ENCODE data around the gene BST2. TPM values are rescaled to one million over a fixed set of nuclear protein-coding genes. Genes with fewer than 3 reads are reported as not detected.

BST2 gene
- total RNA-seq, 3 donors from 2014 or later = 90.1 to 131 (median 127) TPM

GRCh38 chr19:17448131-17448967 is 42.9 kb upstream of the BST2 start, which contains the start of gene TMEM221:
TSS of gene TMEM221 (minus strand) at chr19:17448668. CDS start at chr19:17448462, 206 bp downstream.
- TF ChIP-seq POLR2AphosphoS5 (IDR thresholded peaks at IDR 0.05) = no peak
- TF ChIP-seq CTCF (IDR thresholded peaks at IDR 0.05) = peak in 2 of 3 donors; percentile 17 to 24
- Histone ChIP-seq H3K9me3 (no peaks in the 10 kb centered on the region), H3K27me3 (no peaks in the 10 kb centered on the region), H3K4me1 (no peaks in the 10 kb centered on the region), H3K36me3 (no peaks in the 10 kb centered on the region), H3K4me3 (peak within 1 kb of the TSS; percentile 38 to 77 (median 57)), H3K27ac (peak within 1 kb of the TSS in 1 of 2 donors; percentile 55)
- intact Hi-C loops (cut with DNase I; ENCODE audit: low total_unique reads) = no loop called here
- no peak for DNase-seq (ENCODE audit: low spot score in 2 of 2)

- no peak for DNase-seq (ENCODE audit: low spot score in 2 of 2)
- Histone ChIP-seq H3K4me3 (peak overlapping the region in 2 of 3 donors; percentile 57 to 77), H3K27me3 (no peaks in the 10 kb centered on the region), H3K4me1 (no peaks in the 10 kb centered on the region), H3K27ac (peak overlapping the region in 1 of 2 donors; percentile 55), H3K36me3 (no peaks in the 10 kb centered on the region), H3K9me3 (no peaks in the 10 kb centered on the region)
- intact Hi-C loops (cut with DNase I; ENCODE audit: low total_unique reads) = no loop called here
- no peak for TF ChIP-seq POLR2AphosphoS5 (IDR thresholded peaks at IDR 0.05)
Measured at GRCh38 chr19:17447704-17448130, 42.3 kb upstream of the BST2 start.

GRCh38 chr19:17445526-17446165 is 40.2 kb upstream of the BST2 start:
- H3K27me3 ChIP-seq = no peaks in the 10 kb centered on the region
- no peak overlapping the region for H3K27ac ChIP-seq
- TF ChIP-seq POLR2A (IDR thresholded peaks at IDR 0.05) (no peak), CTCF (IDR thresholded peaks at IDR 0.05) (no peak), POLR2AphosphoS5 (IDR thresholded peaks at IDR 0.05) (no peak)
- no peak for DNase-seq (ENCODE audit: low spot score in 2 of 2)
- no peaks in the 10 kb centered on the region for H3K9me3 ChIP-seq
- no peaks in the 10 kb centered on the region for H3K36me3 ChIP-seq
- H3K4me3 ChIP-seq = no peak overlapping the region
- no peaks in the 10 kb centered on the region for H3K4me1 ChIP-seq
- intact Hi-C loops (cut with DNase I; ENCODE audit: low total_unique reads) = no loop called here

GRCh38 chr19:17441241-17442021 is 36.0 kb upstream of the BST2 start:
- peak overlapping the region; percentile 40 to 57 for H3K27ac ChIP-seq
- intact Hi-C loops (cut with DNase I; ENCODE audit: low total_unique reads) = no loop called here
- TF ChIP-seq POLR2AphosphoS5 (IDR thresholded peaks at IDR 0.05) (no peak), POLR2A (IDR thresholded peaks at IDR 0.05) (no peak), CTCF (IDR thresholded peaks at IDR 0.05) (no peak)
- no peak for DNase-seq (ENCODE audit: low spot score in 2 of 2)
- H3K9me3 ChIP-seq = no peaks in the 10 kb centered on the region
- no peaks in the 10 kb centered on the region for H3K27me3 ChIP-seq
- H3K4me1 ChIP-seq = no peaks in the 10 kb centered on the region
- H3K4me3 ChIP-seq = no peak overlapping the region
- H3K36me3 ChIP-seq = no peaks in the 10 kb centered on the region

- H3K27me3 ChIP-seq = no peaks in the 10 kb centered on the region
- intact Hi-C loops (cut with DNase I; ENCODE audit: low total_unique reads) = no loop called here
- H3K9me3 ChIP-seq = no peaks in the 10 kb centered on the region
- H3K27ac ChIP-seq = no peak overlapping the region
- H3K4me3 ChIP-seq = no peak overlapping the region
- no peak for TF ChIP-seq POLR2AphosphoS5 (IDR thresholded peaks at IDR 0.05)
- TF ChIP-seq POLR2A (IDR thresholded peaks at IDR 0.05) = no peak
- TF ChIP-seq CTCF (IDR thresholded peaks at IDR 0.05) = no peak
- no peaks in the 10 kb centered on the region for H3K36me3 ChIP-seq
- no peaks in the 10 kb centered on the region for H3K4me1 ChIP-seq
- DNase-seq (ENCODE audit: low spot score in 2 of 2) = no peak
Measured at GRCh38 chr19:17436874-17437267, 31.4 kb upstream of the BST2 start.
